Sciatic nerve (tissue), 2 donors: ENCODE results near the gene JAK1. TPM values are rescaled to one million over a fixed set of nuclear protein-coding genes. Genes with fewer than 3 reads are reported as not detected.

Source experiments
- ATAC-seq: fragments of 200-7000 bp; cut with Tn5 transposase; one replicate; pipeline ENCODE4 v1.9.1; 2020; ENCODE audit warnings: mild to moderate bottlenecking, moderate library complexity
- DNase-seq: peaks from one replicate; pipeline ENCODE4 v3.0.0-alpha.2; 2020; ENCODE audit warnings: low spot score
- intact Hi-C: fragments of 100-400 bp; cut with DNase I; formaldehyde crosslinking; loops from one replicate; pipeline ENCODE4 v1.14.2; 2022
- total RNA-seq: library from RNA; stranded (reverse); fragmentation: NEBNext Ultra II Directional; extraction: Animal tissue kit (Norgen Biotek cat#: 25700); gene quantifications from one replicate; pipeline ENCODE4 v1.2.1, GENCODE V29; 2021
- donor health status: DM: no; HTN: no; CAD: no.
- donor health status: DM: no; HTN: no; CAD: no.

Gene JAK1
- total RNA-seq, 1 donor from 2014 or later: 90.3 TPM

- peak; percentile 67 for ATAC-seq
These were observed 10.2 kb downstream of the JAK1 start for GRCh38 chr1:64956010-64956640.

DNA sequence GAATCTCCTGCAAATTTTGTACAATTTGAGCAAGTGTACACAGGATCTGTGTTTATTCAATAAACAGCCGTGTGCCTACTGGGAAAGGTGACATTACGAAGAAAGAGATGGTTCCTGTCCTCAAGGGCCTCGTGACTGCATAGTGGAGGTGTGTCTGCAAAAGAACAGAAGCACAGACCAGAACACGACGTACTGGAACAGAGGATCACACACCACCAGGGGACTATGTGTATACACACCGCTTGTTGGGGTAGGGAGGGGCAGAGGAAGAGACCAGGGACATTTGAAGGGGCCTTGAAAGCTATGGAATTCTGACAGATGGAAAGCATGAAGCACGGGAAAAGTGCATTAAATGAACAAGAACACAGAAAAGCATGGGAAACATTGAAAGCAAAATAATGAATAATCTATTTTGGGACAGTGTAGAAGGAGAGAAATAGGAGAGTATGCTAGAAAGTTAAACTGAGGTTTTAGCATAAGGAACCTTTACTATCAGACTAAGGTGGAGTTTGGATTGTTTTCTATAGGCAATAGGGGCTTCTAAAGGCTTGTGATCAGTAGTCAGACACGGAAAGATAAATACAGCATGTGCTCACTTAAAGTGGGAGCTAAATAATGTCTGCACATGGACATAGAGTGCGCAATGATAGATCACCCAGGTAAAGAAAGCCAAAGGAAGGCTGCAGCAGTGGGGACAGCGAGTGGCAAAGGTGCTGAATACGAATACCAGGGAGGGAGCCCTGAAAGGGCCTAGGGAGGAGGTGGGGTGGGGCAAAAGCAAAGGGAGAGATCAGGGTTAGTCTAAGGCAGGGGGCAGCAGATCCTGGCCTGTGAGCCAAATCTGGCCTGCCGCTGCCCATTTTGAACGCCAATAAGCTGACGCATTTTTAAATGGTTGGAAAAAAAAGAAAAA, 11.0 kb downstream of the JAK1 start:
- peak; percentile 74 for ATAC-seq
- no peak for DNase-seq
- intact Hi-C loops: no loop called here

More at GRCh38 chr1:64956010-64956640, 10.2 kb downstream of the JAK1 start:
- intact Hi-C loops: no loop called here
- no peak for DNase-seq

- ATAC-seq (no peak), DNase-seq (no peak)
- intact Hi-C loops: no loop called here
These were observed 13.1 kb downstream of the JAK1 start for GRCh38 chr1:64953241-64953640.

DNA sequence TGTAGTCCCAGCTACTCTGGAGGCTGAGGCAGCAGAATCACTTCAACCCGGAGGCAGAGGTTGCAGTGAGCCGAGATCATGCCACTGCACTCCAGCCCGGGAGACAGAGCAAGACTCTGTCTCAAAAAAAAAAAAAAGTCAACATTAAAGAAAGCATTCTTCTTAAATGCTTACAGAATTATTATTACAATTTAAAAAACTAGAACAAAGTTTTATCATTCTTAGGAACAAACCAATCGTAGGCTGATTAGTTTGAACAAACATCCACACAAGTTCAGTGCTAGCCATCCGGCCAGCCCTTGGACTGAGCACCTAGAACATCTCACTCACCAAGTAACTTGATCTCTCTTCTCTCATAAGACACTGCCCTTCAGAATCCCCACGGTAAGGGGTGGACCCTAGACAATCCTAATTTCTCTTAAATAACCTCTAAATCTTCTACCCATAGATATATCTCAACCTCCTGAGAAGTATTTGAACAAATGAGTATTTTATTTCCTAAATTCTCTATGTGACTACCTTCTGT, 16.0 kb downstream of the JAK1 start:
- intact Hi-C loops: no loop called here
- ATAC-seq (no peak), DNase-seq (no peak)

GRCh38 chr1:64948905-64949833, 17.2 kb downstream of the JAK1 start:
- DNase-seq (no peak), ATAC-seq (no peak)
- intact Hi-C loops: no loop called here

GRCh38 chr1:64948216-64948615, 18.1 kb downstream of the JAK1 start:
- DNase-seq (no peak), ATAC-seq (no peak)
- intact Hi-C loops: no loop called here

DNA sequence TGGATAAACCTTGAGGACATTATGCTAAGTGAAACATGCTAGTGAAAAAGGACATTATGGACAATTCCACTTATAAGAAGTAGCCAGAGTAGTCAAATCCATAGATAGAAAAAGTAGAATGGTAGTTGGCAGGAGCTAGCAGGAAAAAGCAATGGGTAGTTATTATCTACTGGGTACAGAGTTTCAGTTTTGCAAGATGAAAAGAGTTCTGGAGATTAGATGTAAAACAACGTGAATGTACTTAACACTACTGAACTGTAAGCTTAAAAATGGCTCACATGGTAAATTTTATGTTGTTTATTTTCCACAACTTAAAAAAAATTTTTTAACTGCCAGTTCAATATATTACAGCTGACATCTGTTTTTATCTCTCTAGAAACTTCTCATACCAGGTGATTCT, 19.4 kb downstream of the JAK1 start:
- DNase-seq (no peak), ATAC-seq (no peak)
- intact Hi-C loops: no loop called here

- ATAC-seq: peak; percentile 10
- intact Hi-C loops: no loop called here
- DNase-seq: no peak
These were observed 21.4 kb downstream of the JAK1 start for GRCh38 chr1:64944913-64945312.

DNA sequence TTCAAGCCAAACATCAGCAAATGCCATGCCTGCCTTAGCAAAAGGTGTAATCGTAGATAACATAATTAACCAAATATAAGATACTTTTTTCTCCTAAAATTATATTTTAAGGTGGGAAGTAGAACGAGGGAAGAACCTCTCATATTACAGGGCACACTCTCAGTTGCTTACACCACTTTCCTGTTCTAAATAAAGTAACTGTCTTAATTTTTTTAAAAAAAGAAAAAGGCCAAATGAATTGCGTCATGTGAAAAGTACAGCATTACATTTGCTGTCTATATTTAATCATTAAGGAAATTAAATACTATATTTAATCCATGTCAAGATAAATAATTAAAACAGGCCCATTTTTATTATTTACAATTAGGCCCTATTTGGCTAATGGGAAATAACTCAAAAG, 23.7 kb downstream of the JAK1 start:
- ATAC-seq: no peak
- intact Hi-C loops: no loop called here
- DNase-seq: no peak

DNA sequence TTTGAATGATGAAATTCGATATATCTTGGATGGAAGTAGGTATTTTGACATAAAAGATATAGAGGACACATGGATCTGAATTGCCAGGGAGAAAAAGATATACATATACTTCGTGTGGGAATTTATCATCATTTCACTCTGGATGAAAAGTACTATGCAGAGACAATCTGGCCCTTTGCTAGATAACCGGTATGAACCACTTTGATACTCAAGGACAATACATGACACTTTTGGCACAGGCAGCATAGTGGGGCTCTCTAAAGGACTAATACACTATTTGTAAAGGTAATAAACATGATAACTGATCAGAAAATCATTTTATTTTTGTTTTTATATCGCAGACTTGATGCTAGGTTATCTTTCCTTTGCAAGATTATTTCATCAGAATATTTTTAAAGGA, 24.2 kb downstream of the JAK1 start:
- intact Hi-C loops: no loop called here
- ATAC-seq (no peak), DNase-seq (no peak)

- intact Hi-C loops: no loop called here
- DNase-seq: no peak
- no peak for ATAC-seq
These were observed 24.8 kb downstream of the JAK1 start for GRCh38 chr1:64941461-64942117.

GRCh38 chr1:64940025-64940424, 26.3 kb downstream of the JAK1 start:
- ATAC-seq (no peak), DNase-seq (no peak)
- intact Hi-C loops: no loop called here

DNA sequence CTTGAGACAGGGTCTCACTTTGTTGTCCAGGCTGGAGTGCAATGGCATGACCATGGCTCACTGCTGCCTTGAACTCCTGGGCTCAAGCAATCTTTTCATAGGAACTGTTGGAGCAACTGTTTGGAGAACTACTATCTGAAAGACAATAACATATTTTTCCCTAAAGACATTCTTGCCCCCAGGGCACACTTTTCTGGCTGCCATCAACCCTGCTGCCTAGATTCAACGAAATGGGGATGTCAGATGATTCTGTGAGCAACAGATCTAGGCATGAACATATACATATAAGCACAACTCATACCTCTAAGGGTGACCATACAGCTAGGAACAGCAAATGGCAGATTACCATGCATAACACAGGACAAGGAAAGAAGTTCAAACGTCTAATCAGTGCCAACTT, 27.4 kb downstream of the JAK1 start:
- intact Hi-C loops: no loop called here
- DNase-seq (no peak), ATAC-seq (no peak)

DNA sequence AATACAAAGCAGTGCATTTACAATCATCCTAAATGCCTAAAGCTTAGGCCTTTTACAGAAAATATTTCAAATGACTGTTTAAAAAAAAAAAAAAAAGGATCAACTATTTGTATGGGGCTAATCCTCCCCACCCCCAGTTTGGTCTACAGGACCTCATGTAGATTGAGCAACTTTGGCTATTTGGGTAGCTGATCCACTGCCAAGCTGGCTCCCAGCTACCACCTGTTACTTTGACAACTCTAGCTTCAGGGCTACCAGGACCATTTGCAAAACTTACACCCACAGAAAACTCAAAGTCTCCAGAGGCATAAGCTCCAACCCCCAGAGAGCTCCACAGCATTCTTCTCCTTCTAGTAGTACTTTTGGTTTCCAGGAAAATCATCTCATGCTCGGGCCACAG, 29.4 kb downstream of the JAK1 start:
- ATAC-seq (no peak), DNase-seq (no peak)
- intact Hi-C loops: no loop called here

- no peak for ATAC-seq
- intact Hi-C loops: no loop called here
- DNase-seq: no peak
These were observed 30.7 kb downstream of the JAK1 start for GRCh38 chr1:64935551-64936155.

- ATAC-seq (no peak), DNase-seq (no peak)
- intact Hi-C loops: no loop called here
These were observed 31.5 kb downstream of the JAK1 start for GRCh38 chr1:64934878-64935275.

- no peak for DNase-seq
- intact Hi-C loops: no loop called here
- peak; percentile 88 for ATAC-seq
These were observed 32.1 kb downstream of the JAK1 start for GRCh38 chr1:64934115-64934877.
